HepG2 (cell line): ENCODE measurements around the gene PRKAR1B. TPM values are rescaled to one million over a fixed set of nuclear protein-coding genes. Genes with fewer than 3 reads are reported as not detected.

Experiments
- ATAC-seq: fragments of 200-7000 bp; cut with Tn5 transposase; 3 replicates; pipeline ENCODE4 v1.9.1; 2020; ENCODE audit warnings: mild to moderate bottlenecking, moderate library complexity
- BruUV-seq: library from RNA; stranded (reverse); fragments of 400-500 nt; replicated peaks from 2 replicates; lab custom pipeline; 2021; lab: Mats Ljungman, UMichigan
- CTCF ChIA-PET: fragments of 300-600 bp; formaldehyde crosslinking; extraction: SDS; loops from one replicate; lab custom pipeline; 2021; ENCODE audit warnings: low total read pairs, inconsistent platforms, low intra/inter-chr PET ratio; lab: Yijun Ruan, JAX
- POLR2A ChIA-PET: fragments of 350-600 bp; sonication (Branson Sonifier 250); formaldehyde crosslinking; loops from one replicate; lab custom pipeline; 2020; ENCODE audit warnings: antibody characterized with exemption, inconsistent platforms; lab: Yijun Ruan, JAX
- DNase-seq: peaks from one replicate; pipeline ENCODE4 v3.0.0-alpha.2; 2015; ENCODE audit warnings: low spot score
- FAIRE-seq: peaks from 3 replicates; lab custom pipeline; 2011; peaks lifted over from hg19 to GRCh38; lab: Jason Lieb, UNC
- H2AFZ ChIP-seq: one replicate; pipeline ENCODE4 v1.6.1; 2011; ENCODE audit warnings: low read length, inconsistent platforms
- H3K27ac ChIP-seq: fragments of 300-600 bp; 3 replicates; pipeline ENCODE4 v1.8.0; 2011; ENCODE audit warnings: mixed run types, mild to moderate bottlenecking, mixed read lengths, low read length, inconsistent platforms; ENCODE audit not compliant: insufficient read depth; ENCODE audit errors: extremely low read length
- H3K27me3 ChIP-seq, 2 experiments: fragments of 200-600 bp in 1 of 2; 2 replicates in 1 of 2; 3 replicates in 1 of 2; pipeline versions ENCODE4 v1.6.0 to v1.8.0; 2011; ENCODE audit warnings: low read length in 2 of 2, mild to moderate bottlenecking in 2 of 2, moderate library complexity in 2 of 2, inconsistent platforms in 1 of 2; ENCODE audit not compliant: insufficient read depth in 2 of 2, control insufficient read depth in 1 of 2
- H3K36me3 ChIP-seq, 2 experiments: fragments of 200-600 bp in 1 of 2; replicated peaks in 1 of 2; 2 replicates in 1 of 2; 3 replicates in 1 of 2; pipeline versions ENCODE4 v1.5.1 to v1.8.0; 2011; ENCODE audit warnings: low read length in 2 of 2, inconsistent platforms in 1 of 2; ENCODE audit not compliant: insufficient read depth in 2 of 2, control insufficient read depth in 1 of 2
- H3K4me1 ChIP-seq: 2 replicates; pipeline ENCODE4 v1.5.1; 2012; ENCODE audit warnings: low read length, inconsistent platforms; ENCODE audit not compliant: insufficient read depth
- H3K4me2 ChIP-seq: 2 replicates; pipeline ENCODE4 v1.6.0; 2011; ENCODE audit warnings: low read depth, low read length, inconsistent platforms
- H3K4me3 ChIP-seq, 3 experiments: fragments of 200-600 bp in 1 of 3; sonication (generic), shearing (Covaris generic) in 1 of 3; replicated peaks in 1 of 3; 2 replicates each; pipeline ENCODE4 v1.5.1; 2011 to 2016; ENCODE audit warnings: low read length in 3 of 3, inconsistent platforms in 2 of 3, low read depth in 2 of 3, mild to moderate bottlenecking in 2 of 3, control low read depth in 1 of 3, mixed read lengths in 1 of 3; ENCODE audit not compliant: insufficient read depth in 1 of 3
- H3K79me2 ChIP-seq: one replicate; pipeline ENCODE4 v1.6.1; 2011; ENCODE audit warnings: low read length, inconsistent platforms; ENCODE audit not compliant: insufficient read depth
- H3K9ac ChIP-seq: 2 replicates; pipeline ENCODE4 v1.6.0; 2011; ENCODE audit warnings: mild to moderate bottlenecking, low read depth, low read length, inconsistent platforms; ENCODE audit not compliant: insufficient read depth
- H3K9me3 ChIP-seq: 2 replicates; pipeline ENCODE4 v1.5.1; 2012; ENCODE audit warnings: mild to moderate bottlenecking, low read length
- H4K20me1 ChIP-seq: 2 replicates; pipeline ENCODE4 v1.6.0; 2011; ENCODE audit warnings: inconsistent platforms, mild to moderate bottlenecking, low read length, moderate library complexity; ENCODE audit not compliant: insufficient read depth
- CENPT ChIP-seq: sonication (generic); formaldehyde crosslinking; IDR thresholded peaks from 2 replicates; pipeline ENCODE4 v1.8.0; 2022; ENCODE audit warnings: low read depth, mild to moderate bottlenecking, moderate library complexity, missing genetic modification reagents
- ERF ChIP-seq: IDR thresholded peaks from 2 replicates; pipeline ENCODE4 v1.6.1; 2018; ENCODE audit warnings: missing biosample characterization, missing genetic modification reagents
- GATAD1 ChIP-seq: IDR thresholded peaks from 2 replicates; pipeline ENCODE4 v1.6.1; 2016; ENCODE audit warnings: missing genetic modification reagents, missing compliant biosample characterization
- GATAD2A ChIP-seq: IDR thresholded peaks from 2 replicates; pipeline ENCODE4 v1.6.1; 2016
- SMAD3 ChIP-seq: sonication (generic); formaldehyde crosslinking; IDR thresholded peaks from 2 replicates; pipeline ENCODE4 v1.4.0; 2020; ENCODE audit warnings: missing genetic modification reagents
- SNRNP70 ChIP-seq: fragments of 200-400 bp; formaldehyde crosslinking; IDR thresholded peaks from 2 replicates; pipeline ENCODE4 v1.6.1; 2017; ENCODE audit warnings: mild to moderate bottlenecking, low read depth, low read length, moderate library complexity
- SRSF1 ChIP-seq: fragments of 200-400 bp; formaldehyde crosslinking; optimal IDR thresholded peaks from 2 replicates; pipeline ENCODE3; 2017; ENCODE audit warnings: mild to moderate bottlenecking, low read depth, low read length, moderate library complexity
- U2AF1 ChIP-seq: fragments of 200-400 bp; formaldehyde crosslinking; optimal IDR thresholded peaks from 2 replicates; pipeline ENCODE3; 2017; ENCODE audit warnings: mild to moderate bottlenecking, low read depth, low read length
- ZBTB8A ChIP-seq: sonication (generic); formaldehyde crosslinking; IDR thresholded peaks from 2 replicates; pipeline ENCODE4 v1.4.0; 2020; ENCODE audit warnings: mild to moderate bottlenecking, low read depth, missing genetic modification reagents, borderline replicate concordance
- ZNF331 ChIP-seq: sonication (generic); formaldehyde crosslinking; IDR thresholded peaks from 2 replicates; pipeline ENCODE4 v1.4.0; 2020; ENCODE audit warnings: missing genetic modification reagents
- ZNF382 ChIP-seq: sonication (generic); formaldehyde crosslinking; IDR thresholded peaks from 2 replicates; pipeline ENCODE4 v1.5.0; 2020; ENCODE audit warnings: missing genetic modification reagents, mild to moderate bottlenecking, borderline replicate concordance
- ZNF614 ChIP-seq: IDR thresholded peaks from 2 replicates; pipeline ENCODE4 v1.6.1; 2018; ENCODE audit warnings: missing biosample characterization, missing genetic modification reagents, inconsistent platforms, borderline replicate concordance
- WGBS: methylation state at CpG from one replicate; pipeline ENCODE4 v1.1.6; 2017; ENCODE audit warnings: low lambda C conversion rate; 5-methylcytosine and 5-hydroxymethylcytosine counted together
- in situ Hi-C: cut with HindIII; loops from 2 replicates; pipeline ENCODE4 v1.10.0; 2017; ENCODE audit warnings: low pct_unique_long_range_greater_than_20kb; ENCODE audit not compliant: extremely low pct_ligation_motif_present
- intact Hi-C: fragments of 100-400 bp; cut with micrococcal nuclease; formaldehyde crosslinking; loops from one replicate; pipeline ENCODE4 v1.10.0; 2022; ENCODE audit not compliant: unreplicated experiment
- polyA plus RNA-seq, 8 experiments: library from polyadenylated mRNA; depleted of rRNA in 3 of 8; stranded (reverse) in 7 of 8; unstranded in 1 of 8; fragments of >200 nt; fragmentation: Illumina TruSeq in 4 of 8; extraction: Trizol in 4 of 8; gene quantifications; 2 replicates each; pipeline versions ENCODE4 v1.2.1 to v1.2.3, GENCODE V29; 2011 to 2016; ENCODE audit warnings: low read depth in 4 of 8, missing spikeins in 1 of 8, mixed read lengths in 1 of 8; ENCODE audit not compliant: insufficient read depth in 1 of 8
- total RNA-seq, 5 experiments: library from RNA; depleted of rRNA; stranded (reverse); fragments of >200 nt; fragmentation: Illumina TruSeq; extraction: Trizol; gene quantifications; 2 replicates each; pipeline ENCODE4 v1.2.3, GENCODE V29; 2016; ENCODE audit warnings: low read depth in 1 of 5
- TF ChIP-seq, protein P1 (sequence below): sonication (generic); formaldehyde crosslinking; IDR thresholded peaks from 2 replicates; pipeline ENCODE4 v1.9.0; 2022; ENCODE audit warnings: missing genetic modification reagents, mild to moderate bottlenecking, borderline replicate concordance
- TF ChIP-seq, protein P2 (sequence below): sonication (generic); formaldehyde crosslinking; IDR thresholded peaks from 2 replicates; pipeline ENCODE4 v1.5.1; 2020; ENCODE audit warnings: missing genetic modification reagents, mild to moderate bottlenecking, borderline replicate concordance
- TF ChIP-seq, protein P3 (sequence below): sonication (generic); formaldehyde crosslinking; IDR thresholded peaks from 2 replicates; pipeline ENCODE4 v1.4.0; 2020; ENCODE audit warnings: mild to moderate bottlenecking, missing genetic modification reagents
- TF ChIP-seq, protein P4 (sequence below): sonication (generic); formaldehyde crosslinking; IDR thresholded peaks from 2 replicates; pipeline ENCODE4 v1.4.0; 2020; ENCODE audit warnings: mild to moderate bottlenecking, missing genetic modification reagents
- TF ChIP-seq, protein P5 (sequence below): sonication (generic); formaldehyde crosslinking; IDR thresholded peaks from 2 replicates; pipeline ENCODE4 v1.8.1; 2023; ENCODE audit warnings: mild to moderate bottlenecking, missing genetic modification reagents

Gene PRKAR1B
- total and polyA plus RNA-seq, 2 of the 13 experiments (the other 11 are each of a cell fraction or from before 2014, with no cell fraction given), result 7.9 to 28.2 TPM

DNA sequence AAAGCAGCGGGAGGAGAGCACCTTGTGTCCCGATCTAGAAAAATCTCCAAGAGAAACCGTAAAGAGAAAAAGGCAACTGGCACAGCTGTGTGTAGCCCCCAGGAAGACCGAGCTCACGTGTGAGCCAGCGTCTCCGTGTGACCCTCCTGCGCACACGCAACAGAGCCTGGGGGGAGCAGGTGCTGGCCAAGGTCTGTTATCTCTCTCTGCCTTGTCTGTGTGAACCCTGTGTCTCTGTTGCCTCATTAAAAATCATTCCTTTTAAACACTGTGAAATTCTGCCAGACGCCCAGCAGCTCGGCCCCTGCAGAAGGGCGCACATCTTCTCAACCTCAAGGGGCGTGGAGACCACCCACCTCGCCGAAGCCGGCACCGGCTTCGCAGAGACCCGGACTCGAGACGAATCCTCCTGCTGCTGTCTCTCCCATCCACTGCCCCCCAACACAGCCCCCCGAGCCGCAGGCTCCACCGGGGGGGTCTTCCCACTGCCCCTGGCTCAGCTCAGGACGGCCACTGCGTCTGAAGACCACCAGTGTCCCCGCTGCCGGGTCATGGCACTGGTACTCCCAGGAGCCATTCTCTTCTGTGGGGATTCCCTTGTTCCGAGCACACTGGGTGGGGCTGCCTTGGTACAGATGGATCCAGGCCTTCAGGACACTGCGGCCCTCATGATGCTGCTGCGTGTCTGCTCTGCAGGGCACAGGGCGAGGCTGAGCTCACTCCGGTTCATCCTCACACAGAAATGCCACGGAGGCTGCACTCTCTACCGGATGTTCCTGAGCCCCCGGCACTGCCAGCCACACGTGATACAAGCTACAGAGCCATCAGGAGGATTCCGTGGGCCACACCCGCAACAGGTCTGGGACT, 94.9 kb downstream of the PRKAR1B start (continued):
- TF ChIP-seq, protein P1, sequence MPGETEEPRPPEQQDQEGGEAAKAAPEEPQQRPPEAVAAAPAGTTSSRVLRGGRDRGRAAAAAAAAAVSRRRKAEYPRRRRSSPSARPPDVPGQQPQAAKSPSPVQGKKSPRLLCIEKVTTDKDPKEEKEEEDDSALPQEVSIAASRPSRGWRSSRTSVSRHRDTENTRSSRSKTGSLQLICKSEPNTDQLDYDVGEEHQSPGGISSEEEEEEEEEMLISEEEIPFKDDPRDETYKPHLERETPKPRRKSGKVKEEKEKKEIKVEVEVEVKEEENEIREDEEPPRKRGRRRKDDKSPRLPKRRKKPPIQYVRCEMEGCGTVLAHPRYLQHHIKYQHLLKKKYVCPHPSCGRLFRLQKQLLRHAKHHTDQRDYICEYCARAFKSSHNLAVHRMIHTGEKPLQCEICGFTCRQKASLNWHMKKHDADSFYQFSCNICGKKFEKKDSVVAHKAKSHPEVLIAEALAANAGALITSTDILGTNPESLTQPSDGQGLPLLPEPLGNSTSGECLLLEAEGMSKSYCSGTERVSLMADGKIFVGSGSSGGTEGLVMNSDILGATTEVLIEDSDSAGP, result no peak
- TF ChIP-seq GATAD1 (CRISPR knock-in tag) (no peak), ZNF614 (CRISPR knock-in tag) (no peak), ZNF382 (CRISPR knock-in tag) (no peak), SNRNP70 (no peak), GATAD2A (CRISPR knock-in tag) (no peak)
- TF ChIP-seq, protein P2, sequence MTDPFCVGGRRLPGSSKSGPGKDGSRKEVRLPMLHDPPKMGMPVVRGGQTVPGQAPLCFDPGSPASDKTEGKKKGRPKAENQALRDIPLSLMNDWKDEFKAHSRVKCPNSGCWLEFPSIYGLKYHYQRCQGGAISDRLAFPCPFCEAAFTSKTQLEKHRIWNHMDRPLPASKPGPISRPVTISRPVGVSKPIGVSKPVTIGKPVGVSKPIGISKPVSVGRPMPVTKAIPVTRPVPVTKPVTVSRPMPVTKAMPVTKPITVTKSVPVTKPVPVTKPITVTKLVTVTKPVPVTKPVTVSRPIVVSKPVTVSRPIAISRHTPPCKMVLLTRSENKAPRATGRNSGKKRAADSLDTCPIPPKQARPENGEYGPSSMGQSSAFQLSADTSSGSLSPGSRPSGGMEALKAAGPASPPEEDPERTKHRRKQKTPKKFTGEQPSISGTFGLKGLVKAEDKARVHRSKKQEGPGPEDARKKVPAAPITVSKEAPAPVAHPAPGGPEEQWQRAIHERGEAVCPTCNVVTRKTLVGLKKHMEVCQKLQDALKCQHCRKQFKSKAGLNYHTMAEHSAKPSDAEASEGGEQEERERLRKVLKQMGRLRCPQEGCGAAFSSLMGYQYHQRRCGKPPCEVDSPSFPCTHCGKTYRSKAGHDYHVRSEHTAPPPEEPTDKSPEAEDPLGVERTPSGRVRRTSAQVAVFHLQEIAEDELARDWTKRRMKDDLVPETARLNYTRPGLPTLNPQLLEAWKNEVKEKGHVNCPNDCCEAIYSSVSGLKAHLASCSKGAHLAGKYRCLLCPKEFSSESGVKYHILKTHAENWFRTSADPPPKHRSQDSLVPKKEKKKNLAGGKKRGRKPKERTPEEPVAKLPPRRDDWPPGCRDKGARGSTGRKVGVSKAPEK, result no peak
- TF ChIP-seq, all 625 proteins: peak for 0

DNA sequence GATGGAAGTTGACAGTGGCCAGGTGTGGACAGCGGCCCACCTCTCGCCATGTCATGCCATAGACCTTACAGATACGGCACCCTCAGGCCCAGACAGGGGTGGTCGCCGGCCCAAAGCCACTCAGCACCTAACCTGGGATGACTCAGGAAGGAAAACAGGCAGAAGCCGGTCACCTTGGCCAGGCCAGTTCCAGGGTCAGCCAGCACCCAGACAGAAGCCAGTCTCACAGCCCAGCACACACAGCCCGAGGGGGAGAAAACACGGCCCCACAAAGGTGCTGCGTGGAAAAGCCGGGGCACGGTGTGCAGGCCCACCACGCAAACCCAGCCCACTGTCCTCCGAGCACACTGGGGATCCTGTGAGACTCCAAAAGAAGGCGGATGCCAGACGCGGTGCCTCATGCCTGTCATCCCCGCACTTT, 95.8 kb downstream of the PRKAR1B start:
- BruUV-seq, result no TSS peak
- FAIRE-seq (no peak), DNase-seq (no peak), ATAC-seq (no peak)
- Histone ChIP-seq H3K79me2 (no peaks in the 10 kb centered on the region), H4K20me1 (no peaks in the 10 kb centered on the region), H2AFZ (no peak overlapping the region), H3K9ac (no peak overlapping the region), H3K4me2 (no peak overlapping the region), H3K36me3 (0 out of 5 replicates have a peak, but pooled peaks cover 0 to 4% of the 10 kb centered on the region in 2 experiments), H3K27me3 (no peaks in the 10 kb centered on the region), H3K27ac (no peak overlapping the region), H3K4me1 (no peaks in the 10 kb centered on the region), H3K9me3 (peaks cover under 1% of the 10 kb centered on the region), H3K4me3 (no peak overlapping the region)
- WGBS, result 99% methylated on average over 15 of the region's 17 CpGs
- in situ Hi-C loops, result loop anchor here (10.0 kb wide), 1 partner anchor 306 kb away; no protein-coding TSS in a partner anchor
- intact Hi-C loops, result no loop called here
- CTCF ChIA-PET, result no interaction called here
- POLR2A ChIA-PET, result no interaction called here
- TF ChIP-seq ZNF331, result no peak
- TF ChIP-seq, protein P3, sequence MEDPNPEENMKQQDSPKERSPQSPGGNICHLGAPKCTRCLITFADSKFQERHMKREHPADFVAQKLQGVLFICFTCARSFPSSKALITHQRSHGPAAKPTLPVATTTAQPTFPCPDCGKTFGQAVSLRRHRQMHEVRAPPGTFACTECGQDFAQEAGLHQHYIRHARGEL, result no peak
- no peak for TF ChIP-seq ZBTB8A (CRISPR knock-in tag)
- TF ChIP-seq ERF (CRISPR knock-in tag), result no peak
- no peak for TF ChIP-seq CENPT (CRISPR knock-in tag)
- TF ChIP-seq, protein P4, sequence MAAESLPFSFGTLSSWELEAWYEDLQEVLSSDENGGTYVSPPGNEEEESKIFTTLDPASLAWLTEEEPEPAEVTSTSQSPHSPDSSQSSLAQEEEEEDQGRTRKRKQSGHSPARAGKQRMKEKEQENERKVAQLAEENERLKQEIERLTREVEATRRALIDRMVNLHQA (CRISPR knock-in tag), result no peak
- no peak for TF ChIP-seq SRSF1
- no peak for TF ChIP-seq SMAD3 (CRISPR knock-in tag)
- TF ChIP-seq, protein P5, sequence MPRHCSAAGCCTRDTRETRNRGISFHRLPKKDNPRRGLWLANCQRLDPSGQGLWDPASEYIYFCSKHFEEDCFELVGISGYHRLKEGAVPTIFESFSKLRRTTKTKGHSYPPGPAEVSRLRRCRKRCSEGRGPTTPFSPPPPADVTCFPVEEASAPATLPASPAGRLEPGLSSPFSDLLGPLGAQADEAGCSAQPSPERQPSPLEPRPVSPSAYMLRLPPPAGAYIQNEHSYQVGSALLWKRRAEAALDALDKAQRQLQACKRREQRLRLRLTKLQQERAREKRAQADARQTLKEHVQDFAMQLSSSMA (CRISPR knock-in tag), result no peak
- TF ChIP-seq U2AF1, result no peak
